Measurements from ENCODE around the gene SH3BGR.

GRCh38 chr21:39467746-39468145 lies 16.0 kb downstream of the SH3BGR start:
- TF ChIP-seq CTCF (IDR thresholded peaks at IDR 0.05; ENCODE audit: low read depth, low read length, missing input control) (no peak), SP1 (IDR thresholded peaks at IDR 0.05) (no peak)

All from liver (tissue), 3 donors.